AG04450 (cell line): ENCODE measurements around the gene WDR33. TPM values are rescaled to one million over a fixed set of nuclear protein-coding genes. Genes with fewer than 3 reads are reported as not detected.
A peak's percentile ranks its signal among the peaks of the same experiment; 100 is the strongest.

Experiments
- CTCF ChIA-PET: fragments of 300-600, 350-600 bp; formaldehyde crosslinking; extraction: SDS; loops from one replicate; lab custom pipeline; 2022; ENCODE audit warnings: antibody characterized with exemption, inconsistent platforms; lab: Charles Lee
- POLR2A ChIA-PET: fragments of 350-600 bp; formaldehyde crosslinking; extraction: SDS; loops from one replicate; lab custom pipeline; 2021; ENCODE audit warnings: antibody characterized with exemption, inconsistent platforms; lab: Yijun Ruan, JAX
- DNase-seq: peaks from one replicate; pipeline ENCODE4 v3.0.0-alpha.2; 2011; ENCODE audit warnings: low read depth, low spot score
- H3K27ac ChIP-seq: one replicate; pipeline ENCODE4 v1.5.1; 2012; ENCODE audit warnings: low read depth, low read length, control low read depth
- H3K27me3 ChIP-seq: one replicate; pipeline ENCODE4 v1.6.0; 2012; ENCODE audit warnings: low read length; ENCODE audit not compliant: control insufficient read depth, insufficient read depth
- H3K4me3 ChIP-seq: 2 replicates; pipeline ENCODE4 v1.5.1; 2011; ENCODE audit warnings: mild to moderate bottlenecking, low read depth, low read length, control low read depth
- H3K9me3 ChIP-seq: 2 replicates; pipeline ENCODE4 v1.5.1; 2012; ENCODE audit warnings: low read length; ENCODE audit not compliant: control insufficient read depth, insufficient read depth
- CTCF ChIP-seq: IDR thresholded peaks from 2 replicates; pipeline ENCODE4 v1.5.1; 2011; ENCODE audit warnings: low read depth, low read length, control low read depth, inconsistent platforms
- polyA plus RNA-seq: library from polyadenylated mRNA; depleted of rRNA; stranded (reverse); fragments of >200 nt; gene quantifications from 2 replicates; pipeline ENCODE4 v1.2.3, GENCODE V29; 2011

The WDR33 gene
- polyA plus RNA-seq, 1 experiment, result 54.1 TPM

- H3K9me3 ChIP-seq, result no peaks in the 10 kb centered on the region; the same call in 1 of the 2 replicates
- H3K27me3 ChIP-seq, result peaks cover 17% of the 10 kb centered on the region
- DNase-seq, result no peak
- POLR2A ChIA-PET, result interaction anchor here (1.0 to 1.3 kb wide), 3 partner anchors 89 to 380 kb away, joined by 3 to 7 read pairs (median 3); partner anchors contain the start of genes ERCC3 and IWS1
- TF ChIP-seq CTCF, result no peak
- CTCF ChIA-PET, result no interaction called here
- peak overlapping the region; percentile 63 for H3K4me3 ChIP-seq
- H3K27ac ChIP-seq, result no peak overlapping the region
Observed at GRCh38 chr2:127674241-127675209, 136.4 kb downstream of the WDR33 start.

- H3K4me3 ChIP-seq, result peak overlapping the region; percentile 63
- POLR2A ChIA-PET, result no interaction called here
- CTCF ChIA-PET, result no interaction called here
- no peaks in the 10 kb centered on the region; the same call in 1 of the 2 replicates for H3K9me3 ChIP-seq
- no peak for TF ChIP-seq CTCF
- no peak for DNase-seq
- H3K27me3 ChIP-seq, result peaks cover 16% of the 10 kb centered on the region
- no peak overlapping the region for H3K27ac ChIP-seq
Observed at GRCh38 chr2:127673291-127674069, 137.5 kb downstream of the WDR33 start.

- DNase-seq, result no peak
- ChIA-PET POLR2A (interaction anchor here (1.2 kb wide), 1 partner anchor 146 kb away, joined by 3 read pairs; no protein-coding TSS in a partner anchor), CTCF (no interaction called here)
- no peak for TF ChIP-seq CTCF
- Histone ChIP-seq H3K27me3 (peaks cover 8% of the 10 kb centered on the region), H3K27ac (no peak overlapping the region), H3K4me3 (no peak overlapping the region), H3K9me3 (no peaks in the 10 kb centered on the region; the same call in 1 of the 2 replicates)
Observed at GRCh38 chr2:127672341-127673224, 138.4 kb downstream of the WDR33 start.

- ChIA-PET CTCF (no interaction called here), POLR2A (interaction anchor here (1.2 kb wide), 1 partner anchor 145 kb away, joined by 3 read pairs; no protein-coding TSS in a partner anchor)
- no peaks in the 10 kb centered on the region; the same call in 1 of the 2 replicates for H3K9me3 ChIP-seq
- DNase-seq, result no peak
- H3K4me3 ChIP-seq, result no peak overlapping the region
- no peak for TF ChIP-seq CTCF
- no peak overlapping the region for H3K27ac ChIP-seq
- peaks cover 3% of the 10 kb centered on the region for H3K27me3 ChIP-seq
Observed at GRCh38 chr2:127671557-127672302, 139.2 kb downstream of the WDR33 start.
